Large intestine (tissue), 3 donors: ENCODE results near the gene STPG4. TPM values are rescaled to one million over a fixed set of nuclear protein-coding genes. Genes with fewer than 3 reads are reported as not detected.
A peak's percentile ranks its signal among the peaks of the same experiment; 100 is the strongest.
"Not testable (repeated sequence)": the region's sequence is repeated elsewhere in the genome, so short reads cannot be mapped to it uniquely, and the experiment has no call there.

Experiments
- DNase-seq, 2 donors: peaks; one replicate each; pipeline versions ENCODE4 v3.0.0 to v3.0.0-alpha.2; 2013
- H3K27ac ChIP-seq: one replicate; pipeline ENCODE4 v1.5.1; 2013; ENCODE audit warnings: low read length
- H3K27me3 ChIP-seq: 2 replicates; pipeline ENCODE4 v1.6.1; 2013; ENCODE audit warnings: low read length; ENCODE audit not compliant: control insufficient read depth, insufficient read depth
- H3K36me3 ChIP-seq: 2 replicates; pipeline ENCODE4 v1.6.1; 2013; ENCODE audit warnings: low read length; ENCODE audit not compliant: control insufficient read depth, insufficient read depth
- H3K4me1 ChIP-seq: one replicate; pipeline ENCODE4 v1.6.1; 2013; ENCODE audit warnings: low read length; ENCODE audit not compliant: control insufficient read depth, insufficient read depth
- H3K4me3 ChIP-seq: one replicate; pipeline ENCODE4 v1.5.1; 2013; ENCODE audit warnings: low read length
- H3K9me3 ChIP-seq: one replicate; pipeline ENCODE4 v1.6.1; 2013; ENCODE audit warnings: mild to moderate bottlenecking, low read depth, low read length, moderate library complexity; ENCODE audit not compliant: control insufficient read depth
- WGBS: methylation state at CpG from one replicate; pipeline ENCODE4 v1.1.5; 2013; ENCODE audit warnings: low lambda C conversion rate; ENCODE audit not compliant: insufficient coverage; 5-methylcytosine and 5-hydroxymethylcytosine counted together
- polyA plus RNA-seq: library from polyadenylated mRNA; unstranded; fragments of 120-200 nt; gene quantifications from one replicate; pipeline ENCODE4 v1.2.1, GENCODE V29; 2013

The STPG4 gene
- polyA plus RNA-seq, 1 donor, result 0.18 TPM

GRCh38 chr2:47190188-47190881 is 35.2 kb upstream of the STPG4 start:
- DNase-seq, result no peak
- Histone ChIP-seq H3K36me3 (no peaks in the 10 kb centered on the region), H3K27ac (no peak overlapping the region), H3K9me3 (no peaks in the 10 kb centered on the region), H3K4me3 (no peak overlapping the region), H3K4me1 (peaks cover 34% of the 10 kb centered on the region), H3K27me3 (no peaks in the 10 kb centered on the region)
- no CpG with 5 or more reads among the region's 1 CpG for WGBS

DNA sequence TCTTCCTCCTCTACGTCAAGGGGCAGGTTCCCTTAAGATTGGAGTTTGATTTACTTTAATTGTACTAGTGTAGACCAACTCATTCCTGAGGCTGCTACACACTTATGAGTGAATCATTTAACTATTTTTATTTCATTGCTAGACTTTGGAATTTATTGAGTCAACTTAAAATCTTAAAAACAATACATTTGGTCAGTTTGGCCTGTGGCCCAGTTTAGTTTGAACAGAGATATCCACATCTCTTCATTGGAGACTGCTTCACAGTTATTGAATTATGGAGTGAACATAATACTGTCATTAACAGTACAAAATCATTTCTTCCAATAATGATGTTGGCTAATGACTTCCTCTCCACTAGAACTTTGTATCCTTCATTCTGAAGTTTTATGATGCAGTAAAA is 34.5 kb upstream of the STPG4 start:
- Histone ChIP-seq H3K4me3 (no peak overlapping the region), H3K4me1 (peaks cover 29% of the 10 kb centered on the region), H3K27me3 (no peaks in the 10 kb centered on the region), H3K36me3 (no peaks in the 10 kb centered on the region), H3K9me3 (no peaks in the 10 kb centered on the region), H3K27ac (no peak overlapping the region)
- WGBS, result 100% methylated on average over 1 of the region's 1 CpG
- no peak for DNase-seq

GRCh38 chr2:47187069-47187468 is 32.0 kb upstream of the STPG4 start:
- WGBS, result 80% methylated on average over 1 of the region's 4 CpGs
- H3K4me1 ChIP-seq, result peaks cover 14% of the 10 kb centered on the region

DNA sequence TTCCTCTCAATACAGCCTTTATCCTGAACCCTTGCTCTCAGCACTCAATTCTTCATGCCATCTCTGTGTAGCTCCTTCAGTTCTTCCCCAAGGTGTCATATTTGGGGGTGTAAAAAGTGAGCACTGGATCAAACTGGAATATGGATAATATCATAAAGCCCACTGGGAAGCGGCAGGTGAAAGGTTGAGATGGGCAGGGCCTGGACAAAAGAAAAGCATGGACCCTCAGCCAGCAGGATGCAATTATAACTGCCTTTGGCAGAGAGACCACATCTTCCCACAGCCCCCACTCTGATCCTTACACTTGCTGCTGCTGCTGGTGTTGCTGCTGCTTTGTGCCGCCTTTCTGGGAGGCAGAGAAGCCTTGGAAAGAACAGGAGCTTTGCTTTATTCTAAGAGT is 31.2 kb upstream of the STPG4 start:
- no CpG with 5 or more reads among the region's 2 CpGs for WGBS
- Histone ChIP-seq H3K9me3 (no peaks in the 10 kb centered on the region), H3K4me1 (peaks cover 7% of the 10 kb centered on the region), H3K27ac (no peak overlapping the region), H3K27me3 (no peaks in the 10 kb centered on the region), H3K4me3 (no peak overlapping the region), H3K36me3 (no peaks in the 10 kb centered on the region)
- DNase-seq, result no peak

More at GRCh38 chr2:47187069-47187468, 32.0 kb upstream of the STPG4 start:
- no peaks in the 10 kb centered on the region for H3K27me3 ChIP-seq
- no peak for DNase-seq
- no peak overlapping the region for H3K27ac ChIP-seq
- no peaks in the 10 kb centered on the region for H3K36me3 ChIP-seq
- no peaks in the 10 kb centered on the region for H3K9me3 ChIP-seq
- H3K4me3 ChIP-seq, result no peak overlapping the region

- H3K4me1 ChIP-seq, H3K4me3 ChIP-seq, H3K27ac ChIP-seq, H3K27me3 ChIP-seq, H3K9me3 ChIP-seq, DNase-seq, H3K36me3 ChIP-seq: not testable (repeated sequence)
- no CpG with 5 or more reads among the region's 5 CpGs for WGBS
Measured at GRCh38 chr2:47185098-47185497, 30.0 kb upstream of the STPG4 start.

- H3K4me1 ChIP-seq, result peaks cover 7% of the 10 kb centered on the region
- no peak overlapping the region for H3K27ac ChIP-seq
- DNase-seq, result no peak
- no peaks in the 10 kb centered on the region for H3K27me3 ChIP-seq
- H3K36me3 ChIP-seq, result no peaks in the 10 kb centered on the region
- WGBS, result 100% methylated on average over 1 of the region's 1 CpG
- H3K9me3 ChIP-seq, result no peaks in the 10 kb centered on the region
- no peak overlapping the region for H3K4me3 ChIP-seq
Measured at GRCh38 chr2:47181176-47181575, 26.1 kb upstream of the STPG4 start.

GRCh38 chr2:47180531-47180930 is 25.4 kb upstream of the STPG4 start:
- Histone ChIP-seq H3K4me1 (peaks cover 7% of the 10 kb centered on the region), H3K4me3 (no peak overlapping the region), H3K36me3 (no peaks in the 10 kb centered on the region), H3K27me3 (no peaks in the 10 kb centered on the region), H3K9me3 (no peaks in the 10 kb centered on the region), H3K27ac (no peak overlapping the region)
- no CpG with 5 or more reads among the region's 1 CpG for WGBS
- no peak for DNase-seq

GRCh38 chr2:47179388-47179787 is 24.3 kb upstream of the STPG4 start:
- peaks cover 7% of the 10 kb centered on the region for H3K4me1 ChIP-seq
- no peaks in the 10 kb centered on the region for H3K9me3 ChIP-seq
- H3K27ac ChIP-seq, result no peak overlapping the region
- H3K27me3 ChIP-seq, result no peaks in the 10 kb centered on the region
- no peak for DNase-seq
- H3K36me3 ChIP-seq, result no peaks in the 10 kb centered on the region
- no peak overlapping the region for H3K4me3 ChIP-seq
- no CpG with 5 or more reads among the region's 6 CpGs for WGBS

DNA sequence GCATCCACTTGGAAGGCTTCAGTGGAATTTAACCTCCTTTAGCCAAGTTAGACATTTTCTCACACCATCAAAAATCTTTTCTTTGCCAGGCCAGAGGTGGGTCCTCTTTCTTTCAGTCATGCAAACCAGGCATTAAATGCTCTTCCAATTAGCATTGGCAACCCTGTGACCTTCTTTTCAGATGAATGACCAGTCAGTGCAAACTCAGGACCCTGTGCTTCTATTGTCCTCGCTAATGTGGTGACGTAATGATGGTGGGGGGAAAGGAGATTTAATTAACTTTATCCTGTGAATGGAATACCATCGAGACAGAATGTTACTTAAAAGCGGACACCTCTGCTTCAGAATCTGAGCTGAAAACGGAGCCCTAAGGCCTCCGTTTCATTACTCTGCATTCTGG is 23.2 kb upstream of the STPG4 start:
- H3K27ac ChIP-seq, result no peak overlapping the region
- peaks cover 9% of the 10 kb centered on the region for H3K4me1 ChIP-seq
- H3K36me3 ChIP-seq, result no peaks in the 10 kb centered on the region
- no peaks in the 10 kb centered on the region for H3K27me3 ChIP-seq
- DNase-seq, result no peak
- no CpG with 5 or more reads among the region's 6 CpGs for WGBS
- H3K9me3 ChIP-seq, result no peaks in the 10 kb centered on the region
- H3K4me3 ChIP-seq, result no peak overlapping the region

DNA sequence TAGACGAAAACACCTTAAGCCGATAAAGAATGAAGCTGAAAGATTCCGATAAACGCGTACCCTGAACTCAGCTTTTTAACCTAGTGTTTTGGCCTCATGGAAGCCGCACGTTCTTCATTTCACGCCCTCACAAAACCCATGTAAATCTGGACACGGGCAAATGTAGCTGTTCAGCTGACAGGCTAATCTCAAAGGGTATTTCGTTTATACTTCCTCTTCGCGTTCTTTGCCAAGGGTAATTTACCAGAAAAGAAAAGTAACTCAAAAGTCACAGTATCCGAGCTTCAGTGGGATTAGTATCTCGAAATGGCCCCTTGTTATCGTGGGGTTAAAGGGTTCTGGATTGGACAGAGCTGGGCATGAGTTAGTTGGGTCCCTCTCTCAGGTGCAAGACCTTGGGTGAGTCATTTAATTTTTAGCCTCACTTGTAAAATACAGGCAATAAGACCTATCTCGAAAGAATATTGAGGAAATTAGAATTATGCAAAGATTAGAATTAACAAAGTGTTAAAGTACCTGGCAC is 22.0 kb upstream of the STPG4 start:
- no peak for DNase-seq
- 0% methylated on average over 2 of the region's 16 CpGs for WGBS

More for the DNA sequence above, 22.0 kb upstream of the STPG4 start:
- H3K4me3 ChIP-seq, result peak overlapping the region; percentile 99
- no peaks in the 10 kb centered on the region for H3K9me3 ChIP-seq
- peaks cover 13% of the 10 kb centered on the region for H3K4me1 ChIP-seq
- no peaks in the 10 kb centered on the region for H3K27me3 ChIP-seq
- H3K27ac ChIP-seq, result peak overlapping the region; percentile 99
- peaks cover 4% of the 10 kb centered on the region for H3K36me3 ChIP-seq
